GM19324 (cell line): ENCODE measurements around the gene NFE2L1.
"Not testable (repeated sequence)": the region's sequence is repeated elsewhere in the genome, so short reads cannot be mapped to it uniquely, and the experiment has no call there.

Experiments
- ATAC-seq: cut with Tn5 transposase; IDR thresholded peaks from one replicate; pipeline ENCODE4 v1.9.1; 2021; ENCODE audit warnings: mild to moderate bottlenecking, moderate library complexity; ENCODE audit not compliant: unreplicated experiment, low FRiP score

The NFE2L1 gene

GRCh38 chr17:48066656-48067055 lies 18.5 kb downstream of the NFE2L1 start:
- no peak for ATAC-seq

- no peak for ATAC-seq
Observed at GRCh38 chr17:48067245-48067644, 19.1 kb downstream of the NFE2L1 start.

GRCh38 chr17:48067808-48068207 lies 19.6 kb downstream of the NFE2L1 start:
- not testable (repeated sequence) for ATAC-seq

GRCh38 chr17:48068491-48068961 lies 20.4 kb downstream of the NFE2L1 start:
- no peak for ATAC-seq

- no peak for ATAC-seq
Observed at GRCh38 chr17:48070195-48070594, 22.0 kb downstream of the NFE2L1 start.

GRCh38 chr17:48071654-48072053 lies 23.5 kb downstream of the NFE2L1 start:
- ATAC-seq: no peak

GRCh38 chr17:48072811-48073210 lies 24.7 kb downstream of the NFE2L1 start:
- ATAC-seq: not testable (repeated sequence)

GRCh38 chr17:48073566-48074094 lies 25.5 kb downstream of the NFE2L1 start:
- not testable (repeated sequence) for ATAC-seq

GRCh38 chr17:48074322-48075081 lies 26.3 kb downstream of the NFE2L1 start:
- ATAC-seq: no peak

GRCh38 chr17:48077152-48077551 lies 29.0 kb downstream of the NFE2L1 start:
- not testable (repeated sequence) for ATAC-seq

- no peak for ATAC-seq
Observed at GRCh38 chr17:48081858-48082257, 33.7 kb downstream of the NFE2L1 start.

- no peak for ATAC-seq
Observed at GRCh38 chr17:48084932-48085331, 36.8 kb downstream of the NFE2L1 start.

- ATAC-seq: no peak
Observed at GRCh38 chr17:48093341-48094045, 45.3 kb downstream of the NFE2L1 start.

GRCh38 chr17:48095611-48096010 lies 47.5 kb downstream of the NFE2L1 start:
- ATAC-seq: no peak

GRCh38 chr17:48100160-48100559 lies 52.0 kb downstream of the NFE2L1 start:
- no peak for ATAC-seq

GRCh38 chr17:48100591-48101011 lies 52.4 kb downstream of the NFE2L1 start:
- no peak for ATAC-seq

GRCh38 chr17:48101012-48101720 lies 53.0 kb downstream of the NFE2L1 start, which contains the start of gene CBX1:
Gene CBX1, minus strand, starts transcription at chr17:48101478. Its CDS starts 24,474 bp downstream, at chr17:48077004.
- ATAC-seq: peak; percentile 89

GRCh38 chr17:48102043-48102750 lies 54.0 kb downstream of the NFE2L1 start:
- no peak for ATAC-seq

GRCh38 chr17:48102798-48103715 lies 54.9 kb downstream of the NFE2L1 start:
- ATAC-seq: no peak
